HFFc6 (cell line): Measurements from ENCODE around the gene AKTIP. TPM values are rescaled to one million over a fixed set of nuclear protein-coding genes. Genes with fewer than 3 reads are reported as not detected.
"Not testable (repeated sequence)": the region's sequence is repeated elsewhere in the genome, so short reads cannot be mapped to it uniquely, and the experiment has no call there.

ENCODE experiments used
- DNase-seq: peaks from one replicate; pipeline ENCODE4 v3.0.0-alpha.2; 2018
- H3K27ac Mint-ChIP-seq: 2 replicates; pipeline ENCODE4 v1.8.0; 2020; ENCODE audit warnings: mild to moderate bottlenecking, mixed read lengths
- H3K27me3 Mint-ChIP-seq: 2 replicates; pipeline ENCODE4 v1.8.0; 2021; ENCODE audit warnings: mild to moderate bottlenecking, moderate library complexity, mixed read lengths; ENCODE audit not compliant: insufficient read depth
- H3K36me3 Mint-ChIP-seq: 2 replicates; pipeline ENCODE4 v1.8.0; 2021; ENCODE audit warnings: low read depth, mixed read lengths
- H3K4me1 Mint-ChIP-seq: 2 replicates; pipeline ENCODE4 v1.8.0; 2020; ENCODE audit warnings: low read depth, mixed read lengths
- H3K4me3 Mint-ChIP-seq: 2 replicates; pipeline ENCODE4 v1.8.0; 2020; ENCODE audit warnings: mild to moderate bottlenecking, moderate library complexity, mixed read lengths
- H3K9me3 Mint-ChIP-seq: 2 replicates; pipeline ENCODE4 v1.8.0; 2020; ENCODE audit warnings: mild to moderate bottlenecking, mixed read lengths
- total RNA-seq, 6 experiments: library from RNA; stranded (reverse); fragmentation: NEBNext Ultra II Directional; extraction: Animal tissue kit (Norgen Biotek cat#: 25700); gene quantifications; 2 replicates in 1 of 6; 3 replicates in 5 of 6; pipeline ENCODE4 v1.2.3, GENCODE V29; 2021
- TF ChIP-seq, protein P1 (sequence below): fragments of 200-600 bp; sonication (generic); IDR thresholded peaks from 2 replicates; pipeline ENCODE4 v1.5.0; 2021; ENCODE audit warnings: antibody characterized with exemption, mild to moderate bottlenecking

AKTIP gene
- total RNA-seq, 6 experiments from 2014 or later: 17.5 to 21.1 (median 19.6) TPM

GRCh38 chr16:53541326-53541725, 38.3 kb upstream of the AKTIP start:
- TF ChIP-seq, protein P1, sequence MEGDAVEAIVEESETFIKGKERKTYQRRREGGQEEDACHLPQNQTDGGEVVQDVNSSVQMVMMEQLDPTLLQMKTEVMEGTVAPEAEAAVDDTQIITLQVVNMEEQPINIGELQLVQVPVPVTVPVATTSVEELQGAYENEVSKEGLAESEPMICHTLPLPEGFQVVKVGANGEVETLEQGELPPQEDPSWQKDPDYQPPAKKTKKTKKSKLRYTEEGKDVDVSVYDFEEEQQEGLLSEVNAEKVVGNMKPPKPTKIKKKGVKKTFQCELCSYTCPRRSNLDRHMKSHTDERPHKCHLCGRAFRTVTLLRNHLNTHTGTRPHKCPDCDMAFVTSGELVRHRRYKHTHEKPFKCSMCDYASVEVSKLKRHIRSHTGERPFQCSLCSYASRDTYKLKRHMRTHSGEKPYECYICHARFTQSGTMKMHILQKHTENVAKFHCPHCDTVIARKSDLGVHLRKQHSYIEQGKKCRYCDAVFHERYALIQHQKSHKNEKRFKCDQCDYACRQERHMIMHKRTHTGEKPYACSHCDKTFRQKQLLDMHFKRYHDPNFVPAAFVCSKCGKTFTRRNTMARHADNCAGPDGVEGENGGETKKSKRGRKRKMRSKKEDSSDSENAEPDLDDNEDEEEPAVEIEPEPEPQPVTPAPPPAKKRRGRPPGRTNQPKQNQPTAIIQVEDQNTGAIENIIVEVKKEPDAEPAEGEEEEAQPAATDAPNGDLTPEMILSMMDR: no peak
- H3K9me3 Mint-ChIP-seq: no peaks in the 10 kb centered on the region; the same call in 1 of the 2 replicates

DNA sequence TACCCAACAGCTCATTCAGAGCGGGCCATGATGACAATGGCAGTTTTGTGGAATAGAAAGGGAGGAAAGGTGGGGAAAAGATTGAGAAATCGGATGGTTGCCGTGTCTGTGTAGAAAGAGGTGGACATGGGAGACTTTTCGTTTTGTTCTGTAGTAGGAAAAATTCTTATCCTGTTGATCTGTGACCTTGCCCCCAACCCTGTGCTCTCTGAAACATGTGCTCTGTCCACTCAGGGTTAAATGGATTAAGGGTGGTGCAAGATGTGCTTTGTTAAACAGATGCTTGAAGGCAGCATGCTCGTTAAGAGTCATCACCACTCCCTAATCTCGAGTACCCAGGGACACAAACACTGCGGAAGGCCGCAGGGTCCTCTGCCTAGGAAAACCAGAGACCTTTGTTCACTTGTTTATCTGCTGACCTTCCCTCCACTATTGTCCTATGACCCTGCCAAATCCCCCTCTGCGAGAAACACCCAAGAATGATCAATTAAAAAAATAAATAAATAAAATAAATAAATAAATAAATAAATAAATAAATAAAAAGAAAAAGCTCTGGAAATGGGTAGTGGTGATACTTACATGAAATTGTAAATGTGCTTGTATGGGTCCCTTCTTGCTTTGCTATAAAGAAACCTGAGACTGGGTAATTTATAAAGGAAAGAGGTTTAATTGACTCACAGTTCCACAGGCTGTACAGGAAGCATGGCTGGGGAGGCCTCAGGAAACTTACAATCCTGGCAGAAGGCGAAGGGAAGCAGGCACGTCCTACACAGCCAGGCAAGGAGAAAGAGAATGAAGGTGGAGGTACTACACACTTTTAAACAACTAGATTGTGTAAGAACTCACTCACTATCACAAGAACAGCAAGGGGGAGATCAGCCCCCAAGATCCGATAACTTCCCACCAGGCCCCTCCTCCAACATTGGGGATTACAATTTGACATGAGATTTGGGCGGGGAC, 37.0 kb upstream of the AKTIP start:
- H3K27ac Mint-ChIP-seq, H3K9me3 Mint-ChIP-seq, H3K36me3 Mint-ChIP-seq, DNase-seq, H3K4me1 Mint-ChIP-seq, H3K4me3 Mint-ChIP-seq: not testable (repeated sequence)
- H3K27me3 Mint-ChIP-seq: peaks cover 14% of the 10 kb centered on the region

More at GRCh38 chr16:53541326-53541725, 38.3 kb upstream of the AKTIP start:
- Mint-ChIP-seq H3K4me1 (no peaks in the 10 kb centered on the region), H3K27ac (no peak overlapping the region), H3K27me3 (peaks cover 24% of the 10 kb centered on the region), H3K4me3 (no peak overlapping the region), H3K36me3 (no peaks in the 10 kb centered on the region)
- DNase-seq: no peak

- DNase-seq, H3K27ac Mint-ChIP-seq, H3K36me3 Mint-ChIP-seq, H3K4me1 Mint-ChIP-seq, H3K4me3 Mint-ChIP-seq, H3K9me3 Mint-ChIP-seq: not testable (repeated sequence)
- H3K27me3 Mint-ChIP-seq: peaks cover 10% of the 10 kb centered on the region
Observed at GRCh38 chr16:53539346-53539745, 36.3 kb upstream of the AKTIP start.

DNA sequence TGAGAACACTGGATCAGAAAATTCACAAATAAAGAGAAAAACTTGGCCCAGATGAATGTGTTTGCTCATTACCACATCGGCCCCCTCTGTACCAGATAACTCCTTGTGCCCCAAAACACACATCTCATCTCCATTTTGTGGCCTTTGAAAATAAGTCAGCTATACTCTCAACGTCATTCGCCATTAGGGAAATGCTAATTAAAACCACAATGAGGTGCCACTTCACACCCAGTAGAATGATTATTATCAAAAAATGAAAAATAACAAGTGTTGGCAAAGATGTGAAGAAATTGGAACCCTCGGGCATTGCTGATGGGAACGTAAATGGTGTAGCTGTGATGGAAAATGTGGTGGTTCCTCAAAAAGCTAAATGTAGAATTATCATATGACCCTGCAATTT, 34.6 kb upstream of the AKTIP start:
- Mint-ChIP-seq H3K4me3 (no peak overlapping the region), H3K36me3 (no peaks in the 10 kb centered on the region), H3K27ac (no peak overlapping the region), H3K4me1 (no peaks in the 10 kb centered on the region), H3K27me3 (peaks cover 9% of the 10 kb centered on the region), H3K9me3 (no peaks in the 10 kb centered on the region; the same call in 1 of the 2 replicates)
- TF ChIP-seq, protein P1: no peak
- no peak for DNase-seq

- peaks cover 11% of the 10 kb centered on the region for H3K27me3 Mint-ChIP-seq
- H3K27ac Mint-ChIP-seq: no peak overlapping the region
- TF ChIP-seq, protein P1: no peak
- H3K4me1 Mint-ChIP-seq: no peaks in the 10 kb centered on the region
- no peaks in the 10 kb centered on the region for H3K36me3 Mint-ChIP-seq
- no peak for DNase-seq
- H3K9me3 Mint-ChIP-seq: no peaks in the 10 kb centered on the region; the same call in 1 of the 2 replicates
- no peak overlapping the region for H3K4me3 Mint-ChIP-seq
Observed at GRCh38 chr16:53534206-53534605, 31.2 kb upstream of the AKTIP start.

DNA sequence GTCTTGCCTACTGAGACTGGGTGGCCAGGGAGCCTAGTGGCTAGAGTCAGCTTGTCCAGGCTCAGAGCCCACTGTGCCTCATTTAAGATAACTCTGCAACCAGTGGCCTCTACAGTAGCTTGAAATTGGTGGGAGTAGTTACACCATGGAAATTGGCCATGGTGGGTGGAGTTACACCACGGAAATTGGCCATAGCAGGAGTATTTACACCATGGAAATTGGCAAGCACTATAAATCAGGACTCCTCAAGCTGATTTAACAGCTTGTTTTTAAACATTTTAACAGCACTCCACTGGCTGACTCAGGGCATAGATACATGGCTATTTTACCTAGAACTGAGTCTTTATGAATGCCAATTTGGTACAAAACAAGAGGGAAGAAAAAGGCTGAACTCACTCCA, 27.7 kb upstream of the AKTIP start:
- Mint-ChIP-seq H3K9me3 (no peaks in the 10 kb centered on the region; the same call in 1 of the 2 replicates), H3K4me1 (no peaks in the 10 kb centered on the region), H3K4me3 (no peak overlapping the region), H3K27me3 (peaks cover 15% of the 10 kb centered on the region), H3K27ac (no peak overlapping the region), H3K36me3 (no peaks in the 10 kb centered on the region)
- TF ChIP-seq, protein P1: no peak
- no peak for DNase-seq
